Osteoblast (primary cell): ENCODE data around the gene RSPH3. TPM values are rescaled to one million over a fixed set of nuclear protein-coding genes. Genes with fewer than 3 reads are reported as not detected.

ENCODE experiments used
- DNase-seq: peaks from one replicate; pipeline ENCODE4 v3.0.0; 2011; ENCODE audit warnings: low spot score, mixed read lengths; ENCODE audit not compliant: insufficient read length; ENCODE audit errors: missing footprints
- H2AFZ ChIP-seq: 2 replicates; pipeline ENCODE4 v1.6.0; 2011; ENCODE audit warnings: mild to moderate bottlenecking, low read length
- H3K27ac ChIP-seq: 2 replicates; pipeline ENCODE4 v1.5.1; 2011; ENCODE audit warnings: mild to moderate bottlenecking, low read depth, low read length, moderate library complexity
- H3K27me3 ChIP-seq: 2 replicates; pipeline ENCODE4 v1.6.0; 2012; ENCODE audit warnings: mild to moderate bottlenecking, control low read depth, inconsistent platforms, low read length, moderate library complexity; ENCODE audit not compliant: insufficient read depth
- H3K36me3 ChIP-seq: 2 replicates; pipeline ENCODE4 v1.5.1; 2011; ENCODE audit warnings: mild to moderate bottlenecking, low read length, control low read depth, moderate library complexity; ENCODE audit not compliant: insufficient read depth
- H3K4me1 ChIP-seq: 2 replicates; pipeline ENCODE4 v1.5.1; 2011; ENCODE audit warnings: mild to moderate bottlenecking, low read length, control low read depth, moderate library complexity; ENCODE audit not compliant: insufficient read depth
- H3K4me2 ChIP-seq: 2 replicates; pipeline ENCODE4 v1.6.0; 2011; ENCODE audit warnings: mild to moderate bottlenecking, low read length; ENCODE audit not compliant: insufficient read depth
- H3K4me3 ChIP-seq: fragments of 200-600 bp; sonication (generic); 3 replicates; pipeline ENCODE4 v1.5.1; 2012; ENCODE audit warnings: mild to moderate bottlenecking, low read length, inconsistent platforms; ENCODE audit not compliant: insufficient read depth
- H3K79me2 ChIP-seq: 2 replicates; pipeline ENCODE4 v1.6.0; 2012; ENCODE audit warnings: mild to moderate bottlenecking, low read length, control low read depth, inconsistent platforms; ENCODE audit not compliant: insufficient read depth
- H3K9me3 ChIP-seq: 2 replicates; pipeline ENCODE4 v1.5.1; 2011; ENCODE audit warnings: low read depth, low read length, control low read depth
- H4K20me1 ChIP-seq: 2 replicates; pipeline ENCODE4 v1.6.0; 2012; ENCODE audit warnings: mild to moderate bottlenecking, low read length, control low read depth; ENCODE audit not compliant: insufficient read depth
- total RNA-seq: library from RNA; depleted of rRNA; stranded (reverse); fragments of >200 nt; gene quantifications from 2 replicates; pipeline ENCODE4 v1.2.3, GENCODE V29; 2012
- TF ChIP-seq, protein P1 (sequence below): IDR thresholded peaks from 2 replicates; pipeline ENCODE4 v1.5.1; 2011; ENCODE audit warnings: mild to moderate bottlenecking, low read depth, low read length, moderate library complexity; ENCODE audit errors: extremely low read depth

RSPH3 gene
- total RNA-seq, 1 donor, result 8.3 TPM

DNA sequence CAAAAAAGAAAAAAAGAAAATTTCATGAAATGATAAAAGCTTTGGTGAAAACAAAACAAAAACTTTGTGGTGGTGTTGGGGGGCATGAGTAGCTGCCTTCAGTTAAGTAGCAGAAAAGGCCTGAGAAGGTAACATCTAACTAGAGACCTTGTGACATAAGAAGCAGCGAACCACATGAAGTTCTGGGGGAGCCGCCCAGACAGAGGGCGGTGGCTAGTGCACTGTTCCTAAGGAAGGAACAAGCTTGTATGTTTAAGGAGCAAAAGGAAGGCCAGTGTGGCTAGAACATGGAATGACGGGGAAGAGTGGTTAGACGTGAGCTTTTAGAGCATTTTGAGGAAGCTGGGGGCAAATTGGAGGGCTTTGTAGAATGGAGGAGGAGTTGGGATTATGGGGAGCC lies 7.5 kb upstream of the RSPH3 start:
- DNase-seq, result no peak
- Histone ChIP-seq H3K4me1 (peaks cover 4% of the 10 kb centered on the region), H3K36me3 (no peaks in the 10 kb centered on the region), H2AFZ (no peak overlapping the region), H3K9me3 (no peaks in the 10 kb centered on the region), H4K20me1 (no peaks in the 10 kb centered on the region), H3K27ac (no peak overlapping the region), H3K79me2 (no peaks in the 10 kb centered on the region), H3K4me2 (no peak overlapping the region), H3K27me3 (no peaks in the 10 kb centered on the region), H3K4me3 (no peak overlapping the region)
- TF ChIP-seq, protein P1, sequence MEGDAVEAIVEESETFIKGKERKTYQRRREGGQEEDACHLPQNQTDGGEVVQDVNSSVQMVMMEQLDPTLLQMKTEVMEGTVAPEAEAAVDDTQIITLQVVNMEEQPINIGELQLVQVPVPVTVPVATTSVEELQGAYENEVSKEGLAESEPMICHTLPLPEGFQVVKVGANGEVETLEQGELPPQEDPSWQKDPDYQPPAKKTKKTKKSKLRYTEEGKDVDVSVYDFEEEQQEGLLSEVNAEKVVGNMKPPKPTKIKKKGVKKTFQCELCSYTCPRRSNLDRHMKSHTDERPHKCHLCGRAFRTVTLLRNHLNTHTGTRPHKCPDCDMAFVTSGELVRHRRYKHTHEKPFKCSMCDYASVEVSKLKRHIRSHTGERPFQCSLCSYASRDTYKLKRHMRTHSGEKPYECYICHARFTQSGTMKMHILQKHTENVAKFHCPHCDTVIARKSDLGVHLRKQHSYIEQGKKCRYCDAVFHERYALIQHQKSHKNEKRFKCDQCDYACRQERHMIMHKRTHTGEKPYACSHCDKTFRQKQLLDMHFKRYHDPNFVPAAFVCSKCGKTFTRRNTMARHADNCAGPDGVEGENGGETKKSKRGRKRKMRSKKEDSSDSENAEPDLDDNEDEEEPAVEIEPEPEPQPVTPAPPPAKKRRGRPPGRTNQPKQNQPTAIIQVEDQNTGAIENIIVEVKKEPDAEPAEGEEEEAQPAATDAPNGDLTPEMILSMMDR, result no peak

DNA sequence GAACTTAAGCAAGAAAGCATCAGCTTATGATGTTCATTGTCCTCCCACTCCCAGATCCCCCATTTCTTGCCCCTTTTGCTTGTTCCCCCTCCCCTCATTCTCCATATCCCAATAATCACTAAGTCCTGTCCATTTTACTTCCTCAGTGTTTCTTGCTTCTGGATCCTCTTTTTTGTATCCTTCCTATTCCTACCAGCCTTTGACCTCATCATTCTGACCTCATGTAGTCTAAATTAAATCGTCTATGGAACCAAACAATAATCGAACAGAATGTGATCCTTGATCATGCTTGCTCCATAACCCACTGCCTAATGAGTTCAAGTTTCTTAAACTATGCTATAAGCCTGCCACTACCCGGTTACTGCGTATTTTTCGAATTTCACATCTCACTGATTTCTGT lies 5.4 kb upstream of the RSPH3 start:
- TF ChIP-seq, protein P1, result no peak
- Histone ChIP-seq H3K36me3 (no peaks in the 10 kb centered on the region), H3K27ac (no peak overlapping the region), H3K9me3 (no peaks in the 10 kb centered on the region), H3K4me3 (no peak overlapping the region), H3K27me3 (no peaks in the 10 kb centered on the region), H3K79me2 (no peaks in the 10 kb centered on the region), H3K4me2 (no peak overlapping the region), H2AFZ (no peak overlapping the region), H3K4me1 (peaks cover 13% of the 10 kb centered on the region), H4K20me1 (no peaks in the 10 kb centered on the region)
- DNase-seq, result no peak

DNA sequence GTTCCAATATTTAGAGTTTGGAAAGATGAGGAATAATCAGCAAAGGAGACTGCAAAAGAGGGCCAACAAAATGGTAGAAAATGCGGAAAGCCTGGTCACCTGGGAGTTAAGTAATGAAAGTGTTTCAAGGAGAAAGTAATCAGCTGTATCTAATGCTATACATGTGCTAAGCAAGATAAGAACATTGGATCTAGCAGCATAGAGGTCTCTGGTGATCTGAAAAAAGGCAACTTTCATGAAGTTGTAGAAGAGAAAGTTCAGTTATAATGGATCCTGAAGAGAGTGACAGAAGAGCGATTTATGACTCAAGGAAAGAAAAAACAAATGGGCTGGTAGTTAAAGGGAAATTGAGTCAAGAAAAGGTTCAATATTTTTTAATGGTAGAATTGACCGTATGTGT lies 4.6 kb upstream of the RSPH3 start:
- Histone ChIP-seq H3K9me3 (no peaks in the 10 kb centered on the region), H3K79me2 (no peaks in the 10 kb centered on the region), H3K4me1 (peaks cover 16% of the 10 kb centered on the region), H3K4me2 (no peak overlapping the region), H3K27me3 (no peaks in the 10 kb centered on the region), H3K36me3 (no peaks in the 10 kb centered on the region), H3K27ac (no peak overlapping the region), H4K20me1 (no peaks in the 10 kb centered on the region), H2AFZ (no peak overlapping the region), H3K4me3 (no peak overlapping the region)
- DNase-seq, result no peak
- TF ChIP-seq, protein P1, result no peak

DNA sequence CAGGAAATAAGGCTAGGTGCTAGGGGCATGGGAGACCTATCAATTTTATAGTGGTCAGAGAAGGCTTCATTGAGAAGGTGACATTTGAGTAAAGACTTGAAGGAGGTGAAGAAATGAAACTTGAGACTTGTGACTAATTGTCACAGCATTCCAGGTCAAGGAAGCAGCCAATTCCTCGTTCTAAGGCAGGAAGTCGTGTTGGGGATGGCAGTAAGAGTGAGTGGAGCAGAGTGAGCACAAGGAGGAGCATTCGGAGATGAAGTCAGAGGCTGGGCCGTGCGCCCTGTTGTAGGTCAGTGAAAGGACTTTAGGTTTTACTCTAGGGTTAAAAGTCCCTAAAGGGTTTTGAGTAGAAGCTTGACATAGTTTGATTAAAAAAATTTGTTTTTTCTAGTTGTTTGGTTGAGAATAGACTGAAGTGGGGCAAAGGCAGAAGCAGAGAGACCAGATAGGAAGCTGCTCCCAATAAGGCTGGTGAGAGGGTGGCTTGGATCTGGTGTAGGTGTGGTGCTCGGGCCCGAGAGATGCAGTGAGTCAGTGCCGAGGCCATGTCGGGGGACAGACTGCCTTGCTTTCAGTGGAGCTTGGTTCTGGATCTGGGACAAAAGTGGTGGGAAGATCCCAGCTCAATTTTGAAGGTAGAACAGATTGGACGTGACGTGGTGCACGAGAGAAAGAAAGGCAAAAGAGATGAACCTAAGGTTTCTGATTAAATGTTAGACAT lies 2.6 kb upstream of the RSPH3 start:
- H3K36me3 ChIP-seq, result no peaks in the 10 kb centered on the region
- TF ChIP-seq, protein P1, result no peak
- H3K9me3 ChIP-seq, result no peaks in the 10 kb centered on the region
- H2AFZ ChIP-seq, result peak overlapping the region; percentile 67
- H4K20me1 ChIP-seq, result no peaks in the 10 kb centered on the region
- H3K4me1 ChIP-seq, result peaks cover 19% of the 10 kb centered on the region
- H3K27me3 ChIP-seq, result no peaks in the 10 kb centered on the region
- peak overlapping the region; percentile 34 for H3K4me2 ChIP-seq
- H3K27ac ChIP-seq, result no peak overlapping the region
- H3K4me3 ChIP-seq, result no peak overlapping the region
- peak; percentile 66 for DNase-seq
- peaks cover 9% of the 10 kb centered on the region for H3K79me2 ChIP-seq
